ENCODE measurements around the gene BICC1. TPM values are rescaled to one million over a fixed set of nuclear protein-coding genes. Genes with fewer than 3 reads are reported as not detected.

The BICC1 gene
- total RNA-seq, 1 experiment from 2014 or later: 0.57 TPM

GRCh38 chr10:58586282-58587245, 73.9 kb downstream of the BICC1 start:
- no CpG with 5 or more reads among the region's 13 CpGs for WGBS (ENCODE audit: extremely low coverage, insufficient read length, low lambda C conversion rate)
- Histone ChIP-seq H2BK15ac (ENCODE audit: low read depth, low read length) (no peak overlapping the region), H3K23me2 (ENCODE audit: insufficient read length, low read depth, low read length, poor library complexity, severe bottlenecking) (no peaks in the 10 kb centered on the region), H3K27me3 (ENCODE audit: insufficient read depth, low read length) (no peaks in the 10 kb centered on the region), H2BK5ac (ENCODE audit: insufficient read length, low read length) (no peak overlapping the region), H3K27ac (ENCODE audit: insufficient read length, low read depth, low read length) (no peak overlapping the region), H2BK12ac (ENCODE audit: insufficient read length, low read depth, low read length) (no peak overlapping the region), H4K20me1 (ENCODE audit: control insufficient read depth, insufficient read depth, insufficient read length) (no peaks in the 10 kb centered on the region), H3K9me3 (ENCODE audit: control insufficient read depth, low read depth, low read length) (no peaks in the 10 kb centered on the region), H3K23ac (ENCODE audit: insufficient read length, low read depth, low read length) (no peak overlapping the region), H4K5ac (ENCODE audit: insufficient read length, low read depth, low read length) (no peak overlapping the region), H2AFZ (ENCODE audit: low read length) (no peak overlapping the region), H2BK20ac (ENCODE audit: low read depth, low read length, poor library complexity, severe bottlenecking) (no peak overlapping the region), H3K18ac (ENCODE audit: insufficient read length, low read depth, low read length) (no peak overlapping the region), H3K4me2 (ENCODE audit: insufficient read depth, insufficient read length, low read length) (no peak overlapping the region), H3T11ph (ENCODE audit: low read length) (no peak overlapping the region), H4K8ac (replicated peaks; ENCODE audit: insufficient read length, low read depth, low read length) (no peak overlapping the region), H4K91ac (ENCODE audit: insufficient read length, low read depth, low read length) (no peak overlapping the region), H2BK120ac (ENCODE audit: low read depth, low read length, poor library complexity, severe bottlenecking) (no peak overlapping the region), H3K9ac (ENCODE audit: extremely low read depth, insufficient read length, low read length) (no peak overlapping the region), H2AK5ac (ENCODE audit: insufficient read length, low read length) (no peak overlapping the region), H3K79me2 (ENCODE audit: insufficient read depth, low read length) (no peaks in the 10 kb centered on the region), H3K4ac (ENCODE audit: low read depth, low read length) (no peak overlapping the region), H3K79me1 (ENCODE audit: insufficient read depth, low read depth, low read length, poor library complexity, severe bottlenecking) (no peaks in the 10 kb centered on the region), H3K4me1 (ENCODE audit: insufficient read depth, low read length) (no peaks in the 10 kb centered on the region), H3K56ac (ENCODE audit: insufficient read length, low read depth, low read length) (no peak overlapping the region), H3K14ac (ENCODE audit: insufficient read depth, low read length) (no peak overlapping the region)
- H3K27ac Mint-ChIP-seq: no peak overlapping the region
- peaks cover 3 to 6% of the 10 kb centered on the region in 2 experiments; a peak in 3 of 5 replicates for H3K9me3 Mint-ChIP-seq
- no peak overlapping the region for H3K4me3 Mint-ChIP-seq
- H3K36me3 Mint-ChIP-seq (ENCODE audit: insufficient read depth in 1 of 3, low read depth in 3 of 3): peaks cover 0 to 3% (median 2%) of the 10 kb centered on the region in 3 experiments; a peak in 1 of 7 replicates
- DNase-seq: no peak
- TF ChIP-seq, protein P1, sequence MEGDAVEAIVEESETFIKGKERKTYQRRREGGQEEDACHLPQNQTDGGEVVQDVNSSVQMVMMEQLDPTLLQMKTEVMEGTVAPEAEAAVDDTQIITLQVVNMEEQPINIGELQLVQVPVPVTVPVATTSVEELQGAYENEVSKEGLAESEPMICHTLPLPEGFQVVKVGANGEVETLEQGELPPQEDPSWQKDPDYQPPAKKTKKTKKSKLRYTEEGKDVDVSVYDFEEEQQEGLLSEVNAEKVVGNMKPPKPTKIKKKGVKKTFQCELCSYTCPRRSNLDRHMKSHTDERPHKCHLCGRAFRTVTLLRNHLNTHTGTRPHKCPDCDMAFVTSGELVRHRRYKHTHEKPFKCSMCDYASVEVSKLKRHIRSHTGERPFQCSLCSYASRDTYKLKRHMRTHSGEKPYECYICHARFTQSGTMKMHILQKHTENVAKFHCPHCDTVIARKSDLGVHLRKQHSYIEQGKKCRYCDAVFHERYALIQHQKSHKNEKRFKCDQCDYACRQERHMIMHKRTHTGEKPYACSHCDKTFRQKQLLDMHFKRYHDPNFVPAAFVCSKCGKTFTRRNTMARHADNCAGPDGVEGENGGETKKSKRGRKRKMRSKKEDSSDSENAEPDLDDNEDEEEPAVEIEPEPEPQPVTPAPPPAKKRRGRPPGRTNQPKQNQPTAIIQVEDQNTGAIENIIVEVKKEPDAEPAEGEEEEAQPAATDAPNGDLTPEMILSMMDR (conservative IDR thresholded peaks at IDR 0.05): no peak
- peaks cover 0 to 4% of the 10 kb centered on the region in 2 experiments; a peak in 1 of 4 replicates for H3K4me1 Mint-ChIP-seq
- no peaks in the 10 kb centered on the region; the same call in 1 of the 2 replicates for H3K27me3 Mint-ChIP-seq (ENCODE audit: low read depth)

All from H9 (cell line).